Measurements from ENCODE around the gene IFIT1.
A peak's percentile ranks its signal among the peaks of the same experiment; 100 is the strongest.
"Not testable (repeated sequence)": the region's sequence is repeated elsewhere in the genome, so short reads cannot be mapped to it uniquely, and the experiment has no call there.

The IFIT1 gene

DNA sequence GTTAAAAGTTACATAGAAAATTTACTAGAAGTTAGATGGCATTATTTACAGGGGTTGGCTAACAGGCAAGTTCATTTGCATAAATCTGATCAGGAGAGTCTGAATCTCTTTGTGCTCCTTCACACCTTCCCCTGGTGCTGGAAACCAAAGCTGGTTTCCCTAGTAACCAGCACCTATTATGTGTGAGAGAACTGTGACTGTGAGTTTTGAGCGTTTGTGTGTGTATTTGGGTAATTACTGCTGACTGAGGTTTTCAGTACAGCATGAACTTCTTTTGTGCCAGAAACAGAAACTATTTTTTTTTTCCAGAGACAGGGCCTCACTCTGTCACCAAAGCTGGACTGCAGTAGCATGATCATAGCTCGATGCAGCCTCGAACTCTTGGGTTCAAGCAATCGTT, 24.9 kb upstream of the IFIT1 start:
- DNase-seq: peak; percentile 19

DNA sequence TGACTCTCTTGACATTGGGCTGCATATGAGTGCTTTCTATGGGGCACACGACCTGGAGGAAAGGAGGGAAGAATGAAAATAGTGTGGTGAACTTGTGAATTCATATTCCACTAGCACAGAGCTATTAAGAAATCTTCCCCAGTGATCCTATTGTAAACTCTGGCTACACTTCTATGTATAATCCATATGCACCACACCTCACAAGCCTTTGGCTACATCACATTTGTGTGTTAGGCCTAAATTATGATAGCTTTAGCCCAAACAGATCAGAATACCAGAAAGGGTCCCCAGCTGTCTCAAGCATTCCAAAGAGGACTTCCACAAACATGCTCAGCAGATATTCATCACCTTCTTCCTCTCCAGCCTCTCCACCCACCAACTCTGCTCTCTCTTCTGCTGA, 24.3 kb upstream of the IFIT1 start:
- DNase-seq: no peak

DNA sequence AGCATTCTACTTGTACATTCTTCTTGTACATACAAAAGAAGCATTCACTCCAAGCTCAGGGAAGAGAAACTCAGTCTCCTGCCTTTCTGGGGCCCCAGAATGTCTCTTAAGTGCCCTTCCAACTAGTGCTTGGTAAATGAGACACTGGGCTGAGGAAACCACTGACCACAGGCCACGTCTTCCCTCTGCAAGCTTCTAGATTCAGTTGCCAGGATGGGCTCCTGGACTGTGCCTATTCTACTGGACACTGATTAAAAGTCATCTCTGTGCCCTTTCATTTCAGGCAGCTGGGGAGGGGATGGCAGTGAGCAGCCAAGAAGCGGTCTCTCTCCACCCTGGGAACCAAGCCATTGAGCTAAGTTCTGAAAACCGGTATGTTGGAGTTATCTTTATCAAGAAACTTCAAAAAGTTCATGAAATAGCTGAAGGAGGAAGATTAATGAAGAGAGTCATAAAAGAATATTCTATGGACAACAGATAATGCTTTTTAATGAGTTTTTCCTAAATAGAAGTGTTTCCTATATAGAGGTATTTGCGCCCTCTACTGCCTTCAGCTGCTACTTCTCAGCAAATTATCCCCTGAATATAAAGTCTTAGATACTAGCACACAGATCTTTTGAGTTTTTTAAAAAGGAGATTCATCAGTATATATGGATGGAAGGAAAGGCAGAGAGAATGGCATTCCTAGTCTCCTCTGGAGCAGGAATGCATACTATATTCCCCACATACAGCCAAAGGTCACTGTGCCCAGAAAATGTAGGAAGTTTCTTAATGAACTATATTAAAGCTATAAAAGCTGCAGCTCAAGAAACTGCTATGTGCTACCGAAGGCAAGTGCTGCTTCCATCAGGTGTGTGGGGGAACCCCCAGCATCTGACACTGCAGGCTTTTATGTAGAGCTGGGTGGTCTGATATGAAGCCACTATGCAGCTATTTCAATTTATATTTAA, 23.0 kb upstream of the IFIT1 start:
- peak; percentile 79 for DNase-seq

- DNase-seq: no peak
These were observed 21.3 kb upstream of the IFIT1 start for GRCh38 chr10:89371079-89371478.

DNA sequence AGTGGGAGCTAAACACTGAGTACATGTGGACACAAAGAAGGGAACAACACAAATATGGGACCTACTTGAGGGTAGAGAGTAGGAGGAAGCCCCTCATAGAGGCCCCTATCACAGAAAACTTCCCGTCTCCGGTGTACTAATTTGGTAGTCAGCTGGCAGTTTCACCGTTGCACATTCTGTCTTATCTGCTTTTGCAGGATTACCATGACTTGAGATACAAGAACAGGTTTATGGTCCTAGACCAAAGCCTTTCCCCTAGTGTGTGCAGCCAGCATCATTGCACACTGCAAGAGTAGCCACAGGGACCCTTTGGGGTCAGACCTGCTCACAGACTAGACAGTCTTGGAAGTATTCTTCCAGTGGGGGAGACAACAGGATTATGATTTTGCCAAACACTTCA, 20.4 kb upstream of the IFIT1 start:
- no peak for DNase-seq

DNA sequence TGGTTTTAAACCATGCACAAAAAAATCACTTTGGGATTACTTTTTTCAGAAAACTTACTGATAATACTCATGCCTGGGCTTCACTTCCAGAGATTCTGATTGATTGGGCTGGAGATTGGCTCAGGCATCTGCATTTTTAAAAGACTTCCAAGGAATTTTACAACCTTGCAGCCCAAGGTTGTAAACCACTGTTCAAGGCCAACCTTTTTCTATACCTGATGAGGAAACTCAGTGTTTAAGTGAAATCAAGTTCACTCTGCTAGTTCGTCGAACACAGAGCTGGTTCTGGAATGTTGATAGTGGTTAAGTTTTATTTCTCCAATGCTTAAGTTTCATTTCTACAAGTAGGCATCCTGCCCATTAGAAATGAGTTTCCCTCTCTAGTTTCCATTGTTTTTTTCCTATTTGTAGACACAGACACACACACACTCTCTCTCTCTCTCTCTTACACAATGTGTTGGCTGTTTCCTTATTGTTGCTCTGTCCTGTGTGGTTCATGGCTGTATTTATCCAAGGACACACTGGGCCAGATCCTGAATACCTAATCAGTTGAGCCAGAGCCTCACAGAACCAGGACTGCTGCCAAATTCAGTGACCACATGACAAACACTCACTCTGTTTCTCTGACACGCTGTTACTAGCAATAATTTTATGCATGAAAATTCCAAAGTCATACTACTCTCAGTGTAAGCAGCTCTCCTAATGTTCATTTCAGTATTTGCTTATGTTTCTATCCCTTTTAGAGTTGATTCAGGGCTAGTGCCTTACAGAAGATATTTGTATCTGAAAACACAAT, 18.3 kb upstream of the IFIT1 start:
- peak; percentile 84 for DNase-seq

- DNase-seq: no peak
These were observed 17.7 kb upstream of the IFIT1 start for GRCh38 chr10:89374713-89375141.

DNA sequence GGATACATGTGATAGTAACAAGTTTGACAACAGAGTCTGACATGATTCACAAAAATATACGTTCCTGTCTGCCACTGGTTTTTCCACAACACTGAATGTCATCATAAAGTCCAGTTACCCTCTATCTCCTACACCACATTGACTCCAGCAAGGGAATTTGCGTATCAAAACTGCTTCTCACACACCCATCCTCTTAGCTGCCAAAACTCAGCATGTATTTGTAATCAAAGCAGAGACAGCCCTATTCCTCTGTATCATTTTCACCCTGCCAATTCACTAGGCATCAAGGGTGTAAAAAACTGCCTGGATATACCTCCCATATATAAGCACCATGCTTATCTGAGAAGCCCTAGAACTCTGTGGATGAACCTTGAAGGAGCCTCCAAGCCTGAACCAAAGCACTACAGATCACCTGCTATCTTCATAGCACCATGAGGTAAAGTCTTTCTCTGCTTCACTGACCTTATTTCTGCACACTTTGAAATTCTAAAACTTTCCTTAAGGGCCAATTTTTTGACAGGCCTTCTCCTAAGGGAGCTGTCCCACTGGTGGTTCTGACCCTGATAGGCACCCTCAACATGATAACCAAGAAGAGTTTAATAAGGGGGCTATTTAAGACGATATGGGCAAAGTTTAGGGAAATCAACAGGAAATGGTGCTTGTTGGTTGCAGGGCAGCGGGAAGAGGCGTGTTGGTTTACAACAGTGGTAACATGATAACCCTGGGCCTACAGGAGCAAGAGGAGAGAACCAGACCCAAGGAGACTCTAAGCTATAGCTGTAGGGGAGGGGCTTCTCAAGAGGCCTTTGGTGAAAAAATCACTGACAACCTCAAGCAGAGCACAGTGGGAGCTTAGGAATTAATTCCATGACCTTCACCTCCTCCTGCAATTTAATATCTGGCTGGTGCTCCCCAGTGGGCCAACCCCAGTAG, 14.5 kb upstream of the IFIT1 start, which contains the start of gene IFIT1B:
IFIT1B (plus strand) TSS at position 352 of the 933 bp plus-strand sequence; CDS start at position 432, 80 bp downstream.
- DNase-seq: no peak

GRCh38 chr10:89379103-89379502, 13.3 kb upstream of the IFIT1 start:
- no peak for DNase-seq

DNA sequence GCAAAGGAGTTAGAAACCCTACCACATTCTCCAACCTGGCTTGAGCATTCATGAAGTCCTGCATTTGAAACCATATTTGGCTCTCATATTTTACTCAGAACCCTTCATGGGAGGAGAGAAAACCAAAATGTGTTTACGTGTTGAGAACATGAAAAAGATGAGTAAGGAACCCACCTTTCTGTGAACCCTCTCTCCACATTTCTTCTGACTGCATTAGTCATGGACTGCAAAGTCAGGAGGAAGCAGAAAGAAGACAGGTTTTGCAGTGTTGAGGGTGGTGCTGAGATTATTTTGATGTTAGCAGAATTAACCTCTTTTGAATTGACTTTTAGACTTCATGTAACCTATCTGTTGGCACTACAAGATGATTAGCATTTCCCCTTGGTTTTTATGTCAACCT, 9.7 kb upstream of the IFIT1 start:
- DNase-seq: no peak

DNA sequence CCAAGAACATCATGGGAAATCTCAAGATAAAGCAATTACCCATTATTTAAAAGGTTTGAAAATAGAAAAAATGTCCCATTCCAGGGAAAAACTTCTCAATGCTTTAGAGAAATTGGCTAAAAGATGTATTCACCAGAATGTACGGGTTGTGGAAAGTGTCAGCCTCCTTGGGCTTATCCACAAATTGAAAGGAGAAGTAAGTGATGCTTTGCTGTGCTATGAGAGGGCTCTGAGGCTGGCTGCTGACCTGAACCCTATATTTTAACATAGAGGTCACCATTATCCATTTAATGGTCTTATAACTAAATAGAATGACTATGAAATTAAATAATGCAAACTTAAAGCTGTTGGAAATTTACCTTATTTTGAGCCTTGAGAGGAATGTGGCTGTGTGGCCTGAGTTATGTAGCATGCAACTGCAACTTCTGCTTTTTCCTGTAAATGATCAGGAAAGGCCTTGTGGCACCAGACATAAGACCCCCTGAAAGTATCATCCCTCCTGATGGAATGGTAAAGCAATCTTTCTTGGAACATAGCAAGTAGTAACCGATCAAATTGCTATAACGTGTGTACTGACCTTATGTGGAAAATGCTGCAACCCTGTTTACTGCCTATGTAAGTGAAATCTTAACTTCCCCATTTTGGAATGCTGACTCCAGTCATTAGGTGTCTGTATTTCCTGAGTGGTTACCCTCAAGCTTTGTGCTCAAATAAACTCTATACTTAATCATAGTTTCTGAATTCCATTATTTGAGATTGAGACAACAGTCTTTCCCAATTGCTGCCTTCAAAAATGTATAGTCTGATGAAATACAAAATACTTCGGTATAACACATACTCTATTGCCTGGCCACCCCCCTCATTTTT, 7.7 kb upstream of the IFIT1 start:
- no peak for DNase-seq

GRCh38 chr10:89388806-89389205, 3.6 kb upstream of the IFIT1 start:
- no peak for DNase-seq

- no peak for DNase-seq
These were observed 3.2 kb upstream of the IFIT1 start for GRCh38 chr10:89389254-89389653.

- DNase-seq: no peak
These were observed 1.8 kb upstream of the IFIT1 start for GRCh38 chr10:89390476-89391225.

DNA sequence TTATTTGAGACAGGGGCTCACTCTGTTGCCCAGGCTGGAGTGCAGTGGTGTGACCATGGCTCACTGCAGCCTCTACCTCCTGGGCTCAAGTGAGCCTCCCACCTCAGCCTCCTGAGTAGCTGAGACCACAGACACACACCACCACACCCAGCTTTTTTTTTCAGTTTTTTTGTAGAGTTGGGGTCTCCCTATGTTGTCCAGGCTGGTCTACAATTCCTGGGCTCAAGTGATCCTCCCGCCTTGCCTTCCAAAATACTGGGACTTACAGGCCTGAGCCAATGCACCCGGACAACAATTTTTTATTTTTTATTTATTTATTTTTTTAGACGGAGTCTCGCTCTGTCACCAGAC, 1.2 kb upstream of the IFIT1 start:
- not testable (repeated sequence) for DNase-seq

DNA sequence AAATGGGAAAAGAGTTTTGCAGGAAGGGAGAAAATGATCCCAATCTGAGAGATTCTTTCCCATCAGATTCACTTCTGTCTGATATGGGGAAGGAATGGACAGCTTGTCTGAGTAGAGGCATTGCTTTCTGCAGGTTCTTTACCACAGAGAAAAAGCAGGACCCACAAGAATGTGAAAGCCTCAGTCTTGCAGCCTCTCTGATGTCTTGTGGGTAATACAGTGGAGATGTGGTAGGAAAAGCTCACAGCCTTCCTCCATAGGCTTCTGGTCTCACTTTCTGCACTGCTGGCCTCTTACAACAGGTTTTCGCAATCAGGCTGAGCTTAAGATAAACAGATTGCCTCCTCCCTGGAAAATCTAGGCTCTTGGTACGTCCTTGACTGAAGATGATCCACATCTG, 551 bp downstream of the IFIT1 start:
- DNase-seq: peak; percentile 31

- no peak for DNase-seq
These were observed 1.5 kb downstream of the IFIT1 start for GRCh38 chr10:89393898-89394297.

DNA sequence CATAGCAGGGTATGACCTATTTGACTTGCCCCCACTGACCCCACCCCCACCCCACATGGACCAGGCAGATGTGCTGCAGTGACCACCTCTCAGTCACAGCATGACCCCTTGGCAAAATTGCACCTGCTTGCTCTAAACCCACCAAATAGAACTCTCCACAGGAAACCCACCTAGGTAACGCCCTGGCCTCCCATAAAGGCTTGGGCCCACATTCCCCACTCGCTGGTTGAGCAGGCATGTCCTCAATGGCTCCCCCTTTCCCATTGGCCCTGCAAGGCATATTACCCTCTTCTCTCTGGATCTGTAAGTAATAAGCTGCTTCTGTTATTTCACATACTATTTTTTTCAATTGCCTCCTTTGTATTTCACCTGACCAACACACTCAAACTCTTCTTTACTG, 2.7 kb downstream of the IFIT1 start:
- no peak for DNase-seq

GRCh38 chr10:89398003-89398749, 5.8 kb downstream of the IFIT1 start:
- DNase-seq: no peak

GRCh38 chr10:89399956-89400355, 7.5 kb downstream of the IFIT1 start:
- no peak for DNase-seq

Measured in femur (tissue), 1 donor.